Skeletal muscle satellite cell (primary cell): Measurements from ENCODE around the gene SLAMF1.

Experiments
- H3K27me3 ChIP-seq: 2 replicates; pipeline ENCODE4 v1.7.0; 2013; ENCODE audit warnings: low read length; ENCODE audit not compliant: control insufficient read depth, insufficient read depth
- H3K36me3 ChIP-seq: 2 replicates; pipeline ENCODE4 v1.7.0; 2013; ENCODE audit warnings: mild to moderate bottlenecking, control low read depth, low read length; ENCODE audit not compliant: insufficient read depth
- H3K4me1 ChIP-seq: 2 replicates; pipeline ENCODE4 v1.7.0; 2013; ENCODE audit warnings: low read length; ENCODE audit not compliant: control insufficient read depth, insufficient read depth
- H3K4me2 ChIP-seq: 2 replicates; pipeline ENCODE4 v1.7.0; 2013; ENCODE audit warnings: mild to moderate bottlenecking, low read length
- H3K4me3 ChIP-seq: 2 replicates; pipeline ENCODE4 v1.7.0; 2013; ENCODE audit warnings: low read length
- H3K9ac ChIP-seq: 2 replicates; pipeline ENCODE4 v1.7.0; 2013; ENCODE audit warnings: mild to moderate bottlenecking, low read depth, low read length, moderate library complexity
- H3K9me3 ChIP-seq: replicated peaks from 2 replicates; pipeline ENCODE4 v1.7.0; 2013; ENCODE audit warnings: mild to moderate bottlenecking, control low read depth, low read length

The SLAMF1 gene

GRCh38 chr1:160618763-160619274 lies 28.0 kb downstream of the SLAMF1 start:
- Histone ChIP-seq H3K4me1 (no peaks in the 10 kb centered on the region), H3K36me3 (no peaks in the 10 kb centered on the region), H3K9ac (no peak overlapping the region), H3K4me3 (no peak overlapping the region), H3K27me3 (peaks cover 9% of the 10 kb centered on the region), H3K4me2 (no peak overlapping the region), H3K9me3 (no peaks in the 10 kb centered on the region)

DNA sequence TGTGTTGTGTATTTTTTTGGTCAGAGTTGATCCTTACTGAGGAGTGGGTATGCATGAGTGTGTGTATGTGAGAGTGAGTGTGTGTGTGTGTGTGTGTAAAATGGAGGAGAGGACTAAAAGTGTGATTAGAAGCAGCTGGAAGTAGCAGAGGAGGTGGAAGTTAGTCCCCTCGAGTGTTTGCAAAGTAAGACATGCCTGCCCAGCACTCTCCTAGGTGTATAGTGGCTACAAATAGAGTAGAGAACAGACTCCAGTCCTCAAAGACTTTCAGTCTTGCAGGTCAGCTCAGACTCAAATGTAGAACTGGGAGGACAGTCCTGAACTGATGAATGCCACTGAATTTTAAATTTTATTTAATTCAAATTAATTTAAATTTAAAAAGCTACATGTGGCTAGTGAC lies 28.5 kb downstream of the SLAMF1 start:
- Histone ChIP-seq H3K9me3 (no peaks in the 10 kb centered on the region), H3K4me1 (no peaks in the 10 kb centered on the region), H3K9ac (no peak overlapping the region), H3K4me3 (no peak overlapping the region), H3K27me3 (peaks cover 14% of the 10 kb centered on the region), H3K4me2 (no peak overlapping the region), H3K36me3 (no peaks in the 10 kb centered on the region)

GRCh38 chr1:160615660-160616059 lies 31.2 kb downstream of the SLAMF1 start:
- H3K4me2 ChIP-seq = no peak overlapping the region
- H3K36me3 ChIP-seq = no peaks in the 10 kb centered on the region
- no peaks in the 10 kb centered on the region for H3K4me1 ChIP-seq
- peaks cover 29% of the 10 kb centered on the region for H3K27me3 ChIP-seq
- H3K9me3 ChIP-seq = no peaks in the 10 kb centered on the region
- H3K9ac ChIP-seq = no peak overlapping the region
- no peak overlapping the region for H3K4me3 ChIP-seq

DNA sequence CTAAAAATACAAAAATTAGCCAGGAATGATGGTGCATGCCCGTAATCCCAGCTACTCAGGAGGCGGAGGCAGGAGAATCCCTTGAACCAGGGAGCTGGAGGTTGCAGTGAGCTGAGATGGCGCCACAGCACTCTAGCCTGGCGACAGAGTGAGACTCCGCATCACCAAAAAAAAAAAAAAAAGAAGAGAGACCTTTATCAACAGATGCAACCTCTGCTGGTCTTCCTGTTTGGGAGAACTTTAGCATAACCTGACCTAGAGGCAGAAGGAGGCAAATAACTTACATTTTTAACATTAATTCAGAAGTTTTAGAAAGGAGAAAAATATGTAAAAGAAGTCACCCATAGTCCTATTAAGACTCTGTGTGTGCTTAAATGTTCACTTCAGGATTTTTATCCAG lies 32.4 kb downstream of the SLAMF1 start:
- Histone ChIP-seq H3K4me2 (no peak overlapping the region), H3K4me1 (no peaks in the 10 kb centered on the region), H3K4me3 (no peak overlapping the region), H3K9ac (no peak overlapping the region), H3K27me3 (peaks cover 35% of the 10 kb centered on the region), H3K9me3 (no peaks in the 10 kb centered on the region), H3K36me3 (no peaks in the 10 kb centered on the region)

- Histone ChIP-seq H3K4me1 (no peaks in the 10 kb centered on the region), H3K36me3 (no peaks in the 10 kb centered on the region), H3K4me3 (no peak overlapping the region), H3K9ac (no peak overlapping the region), H3K9me3 (no peaks in the 10 kb centered on the region), H3K4me2 (no peak overlapping the region), H3K27me3 (peaks cover 41% of the 10 kb centered on the region)
These were observed 34.1 kb downstream of the SLAMF1 start for GRCh38 chr1:160612613-160613218.

DNA sequence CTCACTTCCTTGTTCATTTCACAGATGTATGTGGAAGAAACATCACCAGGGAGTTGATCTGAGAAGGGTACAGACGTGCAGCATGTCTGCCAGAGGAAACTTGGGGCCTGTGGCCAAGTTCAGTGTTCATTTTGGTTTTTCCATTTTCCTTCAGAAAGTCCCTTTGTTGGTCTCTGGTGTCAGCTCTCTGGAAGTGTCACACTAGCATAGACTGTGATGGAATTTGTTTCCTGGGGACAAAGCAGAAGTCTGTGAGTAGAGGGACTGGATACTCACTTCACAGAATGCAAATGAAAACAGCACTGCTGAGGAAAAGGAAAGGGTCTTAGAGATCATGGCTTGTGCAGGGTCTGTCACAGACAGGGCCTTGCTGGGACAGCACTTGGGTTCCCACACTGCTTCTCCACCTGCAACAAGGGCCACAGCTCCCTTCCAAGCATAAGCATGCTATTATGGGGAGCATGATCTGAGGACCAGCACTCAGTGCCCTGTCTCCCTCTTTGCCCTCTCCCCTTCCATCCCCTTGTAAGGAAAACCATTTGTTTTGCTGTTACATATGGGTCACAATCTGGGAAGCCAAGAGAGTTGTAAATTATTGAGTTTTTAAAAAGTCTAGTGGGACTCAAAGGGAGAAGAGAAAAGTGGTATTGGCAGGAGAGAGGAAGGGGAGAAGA lies 36.1 kb downstream of the SLAMF1 start:
- H3K4me2 ChIP-seq = no peak overlapping the region
- H3K9ac ChIP-seq = no peak overlapping the region
- H3K9me3 ChIP-seq = no peaks in the 10 kb centered on the region
- H3K4me1 ChIP-seq = no peaks in the 10 kb centered on the region
- no peak overlapping the region for H3K4me3 ChIP-seq
- peaks cover 38% of the 10 kb centered on the region for H3K27me3 ChIP-seq
- H3K36me3 ChIP-seq = no peaks in the 10 kb centered on the region

DNA sequence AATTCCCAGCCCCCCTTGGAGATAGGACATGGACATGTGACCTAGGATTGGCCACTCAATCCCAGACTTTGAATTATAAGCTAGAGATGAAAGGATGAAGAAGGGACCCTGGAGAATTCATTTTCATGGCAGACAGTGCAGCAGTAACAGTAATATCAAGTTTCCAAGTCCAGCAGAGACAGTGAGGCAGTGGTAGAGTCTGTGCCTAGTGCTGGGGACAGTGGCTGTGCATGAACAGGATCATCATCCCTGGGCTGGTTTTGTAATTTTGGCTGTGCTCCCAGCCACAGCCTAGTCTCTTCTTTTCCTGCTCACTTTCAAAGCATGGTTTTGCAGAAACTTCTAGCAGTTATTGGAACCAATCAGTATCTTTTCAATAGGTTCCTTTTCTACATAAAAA lies 37.9 kb downstream of the SLAMF1 start:
- no peak overlapping the region for H3K4me2 ChIP-seq
- no peaks in the 10 kb centered on the region for H3K36me3 ChIP-seq
- no peaks in the 10 kb centered on the region for H3K9me3 ChIP-seq
- H3K9ac ChIP-seq = no peak overlapping the region
- H3K4me1 ChIP-seq = no peaks in the 10 kb centered on the region
- peaks cover 33% of the 10 kb centered on the region for H3K27me3 ChIP-seq
- no peak overlapping the region for H3K4me3 ChIP-seq

DNA sequence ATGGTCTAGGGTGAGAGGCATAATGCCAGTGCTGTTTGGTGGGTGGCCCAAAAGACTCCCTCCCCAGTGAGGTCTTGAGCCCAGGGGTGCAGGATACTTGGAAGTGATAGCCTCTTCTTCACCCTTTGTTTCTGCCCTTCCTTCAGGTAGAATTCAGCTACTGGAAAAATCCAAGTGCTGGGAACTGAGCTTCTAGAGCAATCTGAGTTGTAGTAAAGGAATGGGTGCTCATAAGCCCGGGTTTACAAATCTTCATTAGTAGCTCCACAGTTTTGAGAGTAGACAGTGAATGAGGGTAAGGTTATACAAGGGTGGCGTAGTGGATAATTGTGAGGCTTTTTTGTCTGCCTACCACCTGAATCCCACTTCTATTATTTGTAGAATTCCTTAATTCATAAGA lies 38.3 kb downstream of the SLAMF1 start:
- Histone ChIP-seq H3K4me3 (no peak overlapping the region), H3K9ac (no peak overlapping the region), H3K36me3 (no peaks in the 10 kb centered on the region), H3K9me3 (no peaks in the 10 kb centered on the region), H3K4me1 (no peaks in the 10 kb centered on the region), H3K27me3 (peaks cover 29% of the 10 kb centered on the region), H3K4me2 (no peak overlapping the region)

GRCh38 chr1:160608057-160608456 lies 38.8 kb downstream of the SLAMF1 start:
- H3K9me3 ChIP-seq = no peaks in the 10 kb centered on the region
- no peak overlapping the region for H3K4me3 ChIP-seq
- H3K36me3 ChIP-seq = no peaks in the 10 kb centered on the region
- H3K4me1 ChIP-seq = no peaks in the 10 kb centered on the region
- H3K9ac ChIP-seq = no peak overlapping the region
- peaks cover 25% of the 10 kb centered on the region for H3K27me3 ChIP-seq
- H3K4me2 ChIP-seq = no peak overlapping the region

- Histone ChIP-seq H3K27me3 (peaks cover 21% of the 10 kb centered on the region), H3K4me3 (no peak overlapping the region), H3K9me3 (no peaks in the 10 kb centered on the region), H3K4me1 (no peaks in the 10 kb centered on the region), H3K9ac (no peak overlapping the region), H3K36me3 (no peaks in the 10 kb centered on the region), H3K4me2 (no peak overlapping the region)
These were observed 39.2 kb downstream of the SLAMF1 start for GRCh38 chr1:160607672-160608032.

DNA sequence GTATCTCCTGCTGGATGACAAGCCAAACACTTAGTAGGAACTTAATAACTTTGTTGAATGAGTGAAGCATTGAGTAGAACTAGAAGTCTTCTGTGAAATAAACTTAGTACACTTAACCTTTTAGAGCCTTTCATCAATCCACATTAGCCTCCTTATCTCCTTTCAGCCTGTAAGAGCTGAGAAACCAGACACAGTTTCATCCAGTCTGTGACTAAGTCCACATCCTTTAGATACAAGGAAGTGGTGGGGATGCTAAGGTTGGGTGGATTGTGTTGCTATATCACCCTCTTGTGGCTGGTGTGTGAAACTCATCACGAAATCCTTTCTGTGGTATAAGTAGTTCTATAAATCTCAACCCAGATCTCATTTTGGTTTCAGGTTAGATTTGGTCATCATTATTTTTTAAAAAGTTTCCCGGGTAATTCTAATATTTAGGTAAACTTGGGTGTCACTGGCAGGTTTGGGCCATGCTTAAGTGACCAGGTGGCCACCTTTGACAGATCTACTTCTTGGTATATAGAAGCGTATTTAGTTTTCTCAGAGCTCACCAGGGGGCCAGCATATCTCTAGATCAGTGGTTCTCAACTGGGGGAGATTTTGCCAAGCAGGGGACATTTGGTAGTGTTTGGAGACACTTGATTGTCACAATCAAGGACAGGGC lies 39.7 kb downstream of the SLAMF1 start:
- Histone ChIP-seq H3K27me3 (peaks cover 17% of the 10 kb centered on the region), H3K4me2 (no peak overlapping the region), H3K36me3 (no peaks in the 10 kb centered on the region), H3K4me3 (no peak overlapping the region), H3K9ac (no peak overlapping the region), H3K4me1 (no peaks in the 10 kb centered on the region), H3K9me3 (no peaks in the 10 kb centered on the region)
